ENCODE data around the gene PLXNA2.

Gene PLXNA2

DNA sequence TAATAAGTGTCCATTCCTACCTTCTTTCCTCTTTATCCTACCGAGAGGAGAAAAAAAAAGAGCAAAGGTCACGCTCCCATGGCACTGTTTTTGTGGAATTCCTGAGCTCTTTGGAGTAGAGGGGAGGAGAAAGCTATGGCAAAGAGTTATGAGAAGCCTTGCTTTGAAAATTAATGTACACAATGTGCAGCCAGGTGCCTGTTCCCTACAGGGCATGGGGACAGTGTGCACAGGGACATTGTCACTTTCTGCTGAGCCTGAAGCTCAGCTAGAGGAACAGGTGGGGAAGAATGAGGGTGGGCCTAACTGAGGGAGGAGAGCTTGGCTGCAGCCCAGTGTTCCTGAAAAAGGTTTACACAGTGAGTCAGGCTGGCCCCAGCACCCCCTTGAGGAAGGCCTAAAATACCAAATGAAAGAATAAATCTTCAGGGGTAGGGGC is 66.1 kb downstream of the PLXNA2 start:
- no peak for DNase-seq

DNA sequence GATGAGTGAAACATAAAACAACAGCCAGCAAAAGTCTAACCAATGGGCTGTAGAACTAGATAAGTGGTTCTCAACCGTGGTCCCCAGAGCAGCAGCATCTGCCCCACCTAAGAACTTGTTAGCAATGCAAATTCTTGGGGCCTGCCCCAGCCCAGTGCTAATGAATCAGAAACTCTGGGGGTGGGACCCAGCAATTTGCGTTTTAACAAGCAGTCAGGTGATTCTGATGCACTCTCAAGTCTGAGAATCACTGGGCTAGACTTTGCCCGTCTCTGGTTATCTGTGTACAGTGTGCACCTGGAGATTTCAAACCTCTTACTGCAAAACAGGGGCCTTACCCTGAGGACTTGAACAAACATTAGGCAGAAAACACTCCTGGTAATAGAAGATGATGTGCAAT is 66.5 kb downstream of the PLXNA2 start:
- peak; percentile 59 for DNase-seq

DNA sequence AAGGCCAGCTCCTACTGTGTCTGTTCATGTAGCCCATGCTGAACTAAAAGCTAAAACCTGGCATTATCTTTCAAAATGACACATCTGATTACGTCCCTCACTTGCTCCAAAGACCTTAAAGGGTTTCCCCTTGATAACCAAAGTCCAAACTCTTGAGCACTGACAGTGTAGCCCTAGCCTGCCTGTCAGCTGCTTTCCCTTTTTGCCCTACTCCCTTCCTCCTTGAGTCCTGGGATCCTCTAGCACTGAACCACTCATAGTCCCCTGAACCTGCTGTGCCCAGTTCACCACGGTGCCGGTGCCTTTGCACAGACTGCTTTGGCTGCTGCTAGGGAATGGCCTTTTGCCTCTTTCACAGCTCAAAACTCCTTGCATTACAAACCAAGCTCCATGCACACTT is 67.5 kb downstream of the PLXNA2 start:
- no peak for DNase-seq

DNA sequence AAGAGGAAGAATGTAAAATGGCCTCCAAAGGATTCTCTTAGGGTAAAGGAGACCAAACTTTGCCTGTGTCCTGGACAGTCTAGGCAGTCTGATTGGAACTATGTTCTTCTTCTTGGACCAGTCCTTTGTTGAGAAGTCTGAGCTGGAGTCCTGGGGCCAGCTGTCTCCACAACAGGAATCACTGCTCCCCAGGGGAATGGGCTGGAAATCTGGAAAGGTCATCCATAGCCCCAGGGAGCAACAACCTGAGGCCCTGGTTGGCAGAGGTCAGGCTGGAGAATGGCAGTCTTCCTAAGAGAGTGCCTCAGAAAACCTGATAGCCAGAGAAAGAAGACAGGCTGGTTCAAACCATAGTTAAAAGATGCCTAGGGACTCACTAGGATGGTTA is 68.7 kb downstream of the PLXNA2 start:
- no peak for DNase-seq

DNA sequence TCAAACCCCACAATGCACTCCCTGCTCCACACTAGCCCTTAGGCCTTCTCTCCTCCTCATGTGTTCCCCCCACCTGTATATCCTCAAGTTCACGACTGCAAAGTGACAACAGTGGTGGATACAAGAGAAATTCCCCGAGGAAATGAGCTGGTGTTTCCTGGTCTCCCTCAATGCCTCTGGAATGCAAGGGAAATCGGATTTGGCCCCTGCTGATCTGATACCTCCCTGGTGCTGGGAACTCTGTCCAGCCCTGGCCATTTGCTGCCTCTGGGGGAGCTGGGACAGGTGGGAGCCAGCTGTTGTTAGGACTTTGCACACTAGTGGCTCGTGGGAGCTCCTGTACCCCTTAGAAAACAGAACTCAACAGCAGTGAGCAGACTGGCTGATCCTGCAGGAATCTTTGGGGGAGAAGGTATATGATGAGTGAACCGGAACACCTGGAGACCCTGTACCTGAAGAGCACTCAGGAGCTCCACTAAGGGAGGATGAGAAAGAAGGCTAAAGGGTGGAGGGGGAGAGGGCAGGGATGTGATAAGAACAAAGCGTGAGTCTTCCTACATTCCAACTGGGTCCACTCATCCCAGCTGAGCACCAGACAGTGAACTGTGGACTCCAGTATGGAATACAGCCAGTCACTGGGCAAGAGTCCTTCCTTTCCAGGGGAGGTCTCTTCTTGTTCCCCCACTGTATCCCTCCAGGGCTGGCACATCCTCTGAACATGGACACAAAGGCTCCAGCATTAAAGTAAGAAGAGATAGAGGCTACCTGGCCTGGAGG is 69.3 kb downstream of the PLXNA2 start:
- no peak for DNase-seq

DNA sequence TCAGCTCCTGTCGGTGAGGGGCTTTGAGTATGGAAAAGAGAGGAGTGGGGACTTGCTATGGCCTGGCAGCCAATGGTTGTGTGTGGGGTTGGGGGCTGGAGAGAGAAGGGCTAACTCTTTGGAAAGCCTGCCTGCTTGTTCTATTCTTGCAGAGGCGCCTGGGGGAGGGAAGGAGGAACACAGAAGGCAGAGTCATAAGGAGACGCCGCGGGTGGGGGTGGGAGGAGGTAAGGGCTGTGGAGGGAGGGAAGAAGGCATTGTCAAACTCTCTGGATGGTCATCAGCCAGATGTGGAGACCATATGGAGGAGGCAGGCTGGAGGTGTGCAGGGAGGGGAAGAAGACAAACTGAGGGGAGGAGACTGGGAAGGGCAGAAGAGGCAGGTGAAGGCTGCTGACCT is 70.0 kb downstream of the PLXNA2 start:
- no peak for DNase-seq

DNA sequence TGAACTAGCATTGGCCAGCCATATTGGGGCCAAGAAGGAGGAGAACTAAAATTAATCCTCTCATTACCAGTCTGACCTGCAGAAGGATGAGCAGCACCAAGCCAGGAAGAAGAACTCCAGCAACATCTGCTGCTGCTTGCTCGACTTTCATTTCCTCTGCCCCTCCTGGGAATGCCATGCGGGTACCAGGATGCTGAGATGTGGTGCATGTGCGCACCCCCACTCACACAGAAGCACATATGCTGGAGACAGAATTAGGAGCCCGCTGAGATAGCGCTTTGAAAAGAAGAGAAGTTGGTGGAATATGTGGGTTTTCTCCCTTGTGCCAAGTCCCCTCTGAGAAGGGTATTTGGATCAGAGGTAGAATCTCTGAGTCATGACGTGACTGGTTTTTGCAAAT is 70.4 kb downstream of the PLXNA2 start:
- DNase-seq = no peak

DNA sequence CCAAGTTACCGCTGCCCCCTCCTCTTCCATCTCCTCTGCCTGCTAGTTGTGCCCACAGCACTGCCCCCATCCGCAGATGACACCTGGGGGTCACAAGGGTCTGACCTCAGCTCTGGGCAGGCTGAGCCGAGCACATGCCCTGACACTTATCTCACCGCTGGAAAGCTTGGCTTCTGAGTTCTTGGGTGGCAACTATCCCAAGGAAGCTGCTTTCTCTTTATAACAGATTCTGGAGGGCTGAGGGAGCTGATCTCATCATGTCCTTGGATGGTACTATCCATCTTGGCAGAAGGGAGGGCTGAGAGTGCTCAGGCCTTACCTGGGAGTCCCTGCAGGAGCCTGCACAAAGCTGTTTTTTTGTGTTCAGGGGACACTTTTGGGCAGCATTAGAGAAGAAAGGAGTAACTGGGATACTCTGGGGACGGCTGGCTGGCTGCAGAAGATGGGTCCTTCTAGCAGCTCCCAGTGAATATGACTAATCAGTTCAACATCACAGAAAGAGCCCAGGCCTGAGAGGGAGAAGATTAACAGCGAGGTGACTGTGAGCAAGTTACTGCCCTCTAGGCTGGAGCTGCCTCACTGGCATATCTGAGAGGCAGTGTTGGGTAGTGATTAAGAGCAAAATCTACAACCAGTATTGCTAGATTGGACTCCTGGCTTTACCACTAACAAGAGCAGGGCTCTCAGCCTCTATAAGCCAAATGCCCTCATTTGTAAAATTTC is 71.6 kb downstream of the PLXNA2 start:
- DNase-seq = no peak

DNA sequence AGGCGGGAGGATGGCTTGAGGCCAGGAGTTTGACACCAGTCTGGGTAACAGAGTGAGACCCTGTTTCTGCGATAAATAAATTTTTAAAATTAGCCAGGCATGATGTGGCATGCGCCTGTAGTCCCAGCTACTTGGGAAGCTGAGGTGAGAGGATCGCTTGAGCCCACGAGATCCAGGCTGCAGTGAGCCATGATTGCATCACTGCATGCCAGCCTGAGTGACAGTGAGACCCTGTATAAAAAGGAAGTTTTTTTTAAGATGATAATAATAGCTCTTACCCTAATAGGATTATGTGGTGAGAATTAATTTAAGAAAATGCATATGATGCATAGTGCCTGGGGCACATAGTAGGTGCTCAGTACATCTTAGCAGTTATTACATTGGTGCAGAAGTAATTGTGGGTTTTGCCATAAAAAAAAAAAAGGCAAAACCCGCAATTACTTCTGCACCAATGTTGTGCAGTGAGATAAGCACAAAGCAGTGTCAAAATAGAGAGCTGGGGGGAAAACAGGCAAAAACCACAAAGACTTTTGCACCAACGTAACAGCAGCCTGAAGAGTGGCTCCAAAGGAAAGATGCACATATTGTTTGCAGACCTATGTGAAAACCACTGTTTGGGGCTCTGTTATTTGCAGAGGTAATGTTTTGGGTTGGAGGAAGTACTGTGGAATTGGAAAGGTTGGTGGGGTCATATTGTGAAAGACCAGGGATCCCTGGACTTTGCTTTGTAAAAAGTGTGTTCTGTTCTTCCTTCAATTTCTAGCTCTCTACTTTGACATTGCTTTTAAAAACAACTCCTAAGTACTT is 72.4 kb downstream of the PLXNA2 start:
- no peak for DNase-seq

DNA sequence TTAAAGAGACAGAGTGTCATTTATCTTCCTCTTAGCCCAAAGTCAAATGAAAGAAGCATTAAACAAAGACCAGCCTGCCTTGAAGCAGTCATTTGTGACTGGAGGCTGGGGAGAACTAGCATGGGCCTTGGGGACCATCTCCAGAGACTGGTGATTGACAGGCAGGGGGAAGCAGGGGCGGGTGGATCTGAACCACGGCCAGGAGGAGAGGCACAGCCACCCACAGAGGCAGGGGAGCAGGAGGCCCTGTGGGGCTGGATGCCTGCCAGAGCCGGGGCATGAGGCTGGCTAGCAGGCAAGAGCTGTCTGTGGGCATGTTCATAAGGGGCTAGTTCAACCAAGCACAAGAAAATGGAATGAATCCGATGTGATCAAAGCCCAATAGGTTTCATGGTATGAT is 73.9 kb downstream of the PLXNA2 start:
- peak; percentile 11 for DNase-seq

DNA sequence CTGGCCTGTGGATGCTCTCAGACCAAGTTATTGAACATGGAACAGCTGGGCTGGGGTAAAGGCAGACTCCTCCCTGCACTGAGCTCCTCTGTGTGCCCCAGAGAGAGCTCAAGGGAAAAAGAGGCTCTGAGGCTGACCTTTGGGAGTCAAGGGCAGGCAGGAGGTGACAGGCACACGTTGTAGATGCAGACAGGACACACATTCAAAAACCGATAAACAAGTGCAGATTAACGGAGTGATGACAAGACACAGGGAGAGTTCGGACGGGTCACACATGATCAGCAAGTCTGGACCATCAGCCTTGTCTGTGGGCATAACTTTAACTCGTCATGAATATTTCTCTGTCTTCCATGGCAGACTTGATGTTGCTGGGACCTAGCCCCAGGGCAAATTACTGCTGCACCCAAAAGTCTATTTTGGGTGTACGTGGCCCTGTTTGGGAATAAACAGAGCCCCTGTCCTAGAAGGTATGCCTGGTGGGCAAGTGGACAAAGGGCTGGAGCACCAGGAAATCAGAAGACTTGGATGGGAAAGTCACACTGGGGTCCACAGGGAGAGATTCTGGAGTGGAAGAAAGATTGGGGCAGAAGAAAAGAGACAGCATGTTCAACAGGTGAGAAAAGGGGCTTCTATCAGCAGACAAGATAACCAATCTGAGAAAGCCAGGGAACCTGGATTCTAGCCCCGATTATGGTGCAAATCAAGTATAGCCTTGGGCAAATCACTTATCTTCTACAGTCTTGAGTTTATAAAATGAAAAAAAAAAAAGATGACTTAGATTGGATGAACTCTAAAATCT is 74.9 kb downstream of the PLXNA2 start:
- DNase-seq = no peak

DNA sequence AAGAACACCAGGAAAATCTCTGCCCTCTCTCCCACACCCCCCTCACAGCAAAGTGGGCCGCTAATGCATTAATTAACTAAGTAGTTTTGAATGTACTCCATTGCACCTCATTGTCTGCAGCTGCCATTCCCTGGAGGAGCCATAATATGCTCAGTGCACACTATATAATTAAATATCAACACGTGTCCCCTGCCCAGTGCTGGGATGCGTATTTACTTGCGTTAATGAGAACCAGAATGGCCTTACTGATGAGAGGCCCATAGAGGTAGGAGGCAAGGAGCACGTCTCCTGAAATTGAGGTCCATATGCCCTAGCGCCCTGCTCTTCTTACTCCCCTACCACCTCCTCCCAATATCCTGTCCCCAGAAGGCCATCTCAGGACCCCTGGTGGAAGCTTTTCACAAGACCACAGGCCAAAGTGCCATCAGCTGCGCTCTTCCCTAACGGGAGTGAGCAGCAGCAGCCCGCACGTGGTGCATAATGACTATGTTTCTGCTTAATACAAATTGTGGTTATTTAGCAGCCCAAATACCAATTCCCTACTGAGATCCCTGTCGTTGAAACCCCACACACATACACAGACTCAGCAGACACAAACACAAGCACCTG is 76.8 kb downstream of the PLXNA2 start:
- peak; percentile 94 for DNase-seq

DNA sequence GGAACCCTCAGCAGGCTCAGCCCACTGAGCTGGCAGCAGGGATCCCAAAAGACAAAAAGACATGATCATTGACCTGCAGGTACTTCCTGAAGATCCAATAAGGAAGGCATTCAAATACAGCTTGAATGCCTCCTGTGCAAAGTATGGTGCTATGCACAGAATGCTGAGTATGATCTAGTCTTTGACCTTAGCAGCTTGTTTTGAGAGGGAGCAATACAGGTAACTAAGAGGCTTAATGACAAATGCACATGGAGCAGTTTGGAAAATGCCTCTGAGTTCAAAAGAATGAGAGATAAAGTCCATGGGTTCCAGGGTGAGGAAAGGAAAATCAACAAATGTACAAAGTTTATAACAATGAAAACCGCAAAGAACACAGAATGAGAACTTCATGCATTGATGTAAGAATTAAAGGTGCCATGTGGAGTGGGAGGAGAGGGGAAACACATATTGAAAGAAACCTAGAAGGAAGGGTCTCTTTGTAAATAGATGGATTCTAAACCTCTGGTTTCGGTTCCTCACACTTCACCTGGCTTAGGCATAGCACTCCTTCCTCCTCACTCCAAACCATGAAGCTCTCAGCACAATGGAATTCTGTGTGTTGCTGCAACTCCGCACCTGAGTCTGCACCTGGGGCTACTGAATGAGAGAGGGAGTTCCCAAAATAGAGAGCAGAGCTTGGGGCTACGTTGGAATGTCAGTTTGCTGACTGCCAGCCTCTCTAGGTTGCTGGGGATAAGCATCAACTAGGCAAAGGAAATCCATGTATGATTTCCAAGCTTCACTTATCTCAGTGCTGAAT is 77.6 kb downstream of the PLXNA2 start:
- DNase-seq = no peak

DNA sequence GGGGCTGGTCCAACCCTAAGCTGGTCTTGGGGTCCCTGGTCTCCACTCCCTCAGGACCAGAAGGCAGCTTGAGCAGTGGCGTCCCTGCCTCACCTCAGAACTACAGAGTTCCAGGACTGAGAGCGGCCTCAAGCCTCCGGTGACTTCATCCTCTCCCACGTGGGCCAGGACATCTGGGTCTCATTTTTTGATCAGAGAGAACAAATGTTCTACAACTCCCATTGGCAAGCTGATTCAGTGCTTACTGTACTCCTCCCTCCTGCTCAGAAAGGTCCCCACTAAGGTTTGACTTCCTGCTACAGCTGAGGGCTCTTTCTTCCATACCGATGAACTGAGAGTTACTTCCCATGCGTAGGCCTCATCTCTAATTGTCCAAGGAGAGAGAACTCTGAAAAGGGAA is 78.5 kb downstream of the PLXNA2 start:
- DNase-seq = no peak

DNA sequence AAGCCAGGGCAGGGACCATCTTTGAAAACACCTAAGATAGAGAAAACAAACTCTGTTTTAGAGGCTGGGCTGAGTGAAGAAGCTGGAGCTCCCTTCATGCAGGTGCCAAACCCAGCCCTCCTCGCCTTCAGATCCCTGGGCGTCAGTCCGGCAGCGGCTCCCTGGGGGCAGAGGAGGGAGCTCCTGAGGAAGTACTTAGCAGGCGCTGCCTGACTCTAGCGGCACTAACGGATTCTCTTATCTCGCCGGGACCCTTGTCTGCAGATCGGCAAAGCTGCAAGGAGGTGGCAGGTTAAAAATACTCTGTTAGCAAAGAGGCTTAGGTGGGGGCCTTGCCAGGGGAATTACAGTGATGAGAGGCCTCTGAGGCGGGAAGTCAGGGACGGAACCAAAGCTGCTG is 79.6 kb downstream of the PLXNA2 start:
- no peak for DNase-seq

DNA sequence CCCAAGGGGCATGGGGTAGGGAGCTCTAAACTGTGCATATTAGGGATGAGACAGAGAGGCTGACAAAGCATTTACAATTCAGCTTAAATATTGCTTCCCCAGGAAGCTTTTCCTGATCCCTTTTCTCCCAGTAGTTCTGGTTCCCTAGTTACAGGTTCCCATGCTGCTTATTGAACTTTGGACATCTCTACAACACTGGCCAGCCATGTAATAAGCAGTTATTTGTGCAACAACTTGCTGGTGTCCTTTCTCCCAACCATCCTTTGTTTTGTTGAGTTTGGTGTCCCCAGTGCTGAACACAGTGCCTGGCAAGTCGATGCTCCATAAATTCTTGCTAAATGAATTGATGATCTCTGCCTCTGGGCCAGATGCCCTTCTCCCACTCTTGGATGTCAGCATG is 80.6 kb downstream of the PLXNA2 start:
- no peak for DNase-seq

DNA sequence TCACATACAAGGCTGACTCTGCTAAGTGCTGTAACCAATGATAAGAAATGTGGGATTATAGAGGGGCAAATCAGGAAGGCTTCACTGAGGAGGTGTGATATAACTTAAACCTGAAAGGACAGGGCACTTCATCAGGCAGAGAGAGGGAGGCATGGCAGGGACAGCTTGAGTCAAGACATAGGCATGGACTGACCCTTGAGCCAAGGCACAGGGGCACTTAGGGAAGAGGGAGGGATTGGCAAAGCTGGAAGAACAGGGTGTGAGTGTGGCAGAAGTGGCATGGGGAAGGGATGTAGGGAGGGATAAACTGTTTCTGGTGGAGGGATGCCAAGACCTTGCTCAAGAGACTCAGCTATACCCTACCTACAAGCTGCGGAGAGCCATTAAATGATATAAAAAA is 81.3 kb downstream of the PLXNA2 start:
- DNase-seq = no peak

DNA sequence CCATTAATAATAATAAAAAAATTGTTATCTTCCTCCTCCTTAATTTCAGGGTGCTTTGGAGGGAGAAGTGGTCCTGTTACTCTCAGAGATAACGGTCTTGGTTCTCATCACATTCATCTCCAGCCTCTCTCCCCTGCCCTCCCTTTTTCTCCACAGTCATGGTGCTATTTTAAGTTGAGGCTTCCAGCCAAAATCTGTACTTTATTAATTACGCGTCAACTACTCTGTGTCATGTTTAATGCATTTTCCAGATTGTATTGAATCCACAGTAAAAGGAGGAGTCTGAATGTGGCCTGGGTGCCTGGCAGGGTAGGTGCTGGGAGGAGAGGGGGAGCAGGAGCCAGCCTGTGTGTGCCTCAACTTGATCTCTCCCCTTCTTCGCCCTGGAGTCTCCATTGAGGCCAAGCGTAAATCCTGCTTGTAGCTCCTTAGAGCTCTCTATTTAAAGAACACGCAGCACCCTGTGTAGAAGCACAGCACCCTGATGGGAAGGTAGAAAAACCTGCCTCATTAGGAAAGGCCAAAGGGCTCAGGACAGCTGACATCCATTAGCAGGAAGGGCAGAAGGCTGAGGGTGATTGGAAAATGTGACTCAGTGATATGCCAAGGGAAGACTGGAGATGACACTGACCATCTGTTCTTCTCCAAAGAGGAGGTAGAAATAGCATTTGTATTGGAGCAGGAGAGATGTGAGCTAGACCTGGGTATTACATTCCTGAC is 82.4 kb downstream of the PLXNA2 start:
- DNase-seq = no peak

DNA sequence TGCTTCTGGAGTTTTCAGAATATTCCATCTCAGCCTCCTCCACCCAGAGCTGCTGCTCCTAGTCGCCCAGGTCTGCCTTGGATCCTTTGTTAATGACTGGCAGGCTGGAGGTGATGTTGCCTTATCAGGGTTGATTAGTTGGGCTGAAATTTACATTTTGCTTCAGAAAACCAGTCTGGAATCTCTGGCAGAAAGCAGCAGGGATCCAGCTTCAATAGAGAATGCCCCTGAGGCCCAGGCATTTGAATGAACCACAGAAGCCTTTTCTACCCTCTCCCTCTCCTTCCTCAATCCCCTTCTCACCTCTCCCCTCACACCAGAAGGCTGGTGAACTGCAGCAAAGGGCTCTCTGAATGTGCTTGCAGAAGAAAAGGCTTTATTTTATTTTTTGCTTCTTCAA is 83.2 kb downstream of the PLXNA2 start:
- no peak for DNase-seq

DNA sequence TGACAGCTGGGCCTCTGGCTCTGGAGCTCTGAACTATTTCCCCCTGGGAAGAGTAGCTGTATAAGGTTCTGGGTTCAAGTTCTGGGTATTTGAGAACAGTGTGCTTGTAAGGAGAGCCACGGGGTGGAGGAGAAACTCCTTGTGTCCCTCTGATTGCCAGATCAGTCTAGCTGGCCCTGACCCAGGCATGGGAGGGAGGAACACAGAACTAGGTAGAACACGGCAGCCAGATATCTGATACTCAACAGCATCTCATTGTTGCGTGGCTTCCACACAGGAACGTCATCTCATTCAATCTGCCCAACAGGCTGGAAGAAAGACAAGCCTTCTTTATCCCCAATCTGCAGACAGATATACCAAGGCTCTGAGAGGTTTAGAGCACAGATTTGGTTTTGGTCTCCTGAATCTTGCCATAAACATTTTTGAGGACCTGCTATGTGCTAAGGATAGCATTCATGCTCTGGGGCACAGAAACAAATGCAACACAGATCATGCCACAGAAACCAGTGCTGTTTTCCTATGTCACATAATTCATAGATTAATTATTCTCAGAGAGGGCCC is 83.8 kb downstream of the PLXNA2 start:
- no peak for DNase-seq

Measured in NCI-H1417 treated with DMSO at 0.1 percent for 48 hours (cell line).